Measurements from ENCODE around the gene SRGAP2C. TPM values are rescaled to one million over a fixed set of nuclear protein-coding genes. Genes with fewer than 3 reads are reported as not detected.
"Not testable (repeated sequence)": the region's sequence is repeated elsewhere in the genome, so short reads cannot be mapped to it uniquely, and the experiment has no call there.

SRGAP2C gene
- total RNA-seq, 3 donors from 2014 or later (not counting 1 experiment from before 2014, with no cell fraction given), result 12.0 to 24.0 (median 17.5) TPM

- H3K27me3 Mint-ChIP-seq (ENCODE audit: low read depth in 2 of 2); H3K27ac ChIP-seq (ENCODE audit: low read length); intact Hi-C loops (cut with micrococcal nuclease); H3K4me3 Mint-ChIP-seq; H3K4me1 Mint-ChIP-seq; H3K4me1 ChIP-seq (ENCODE audit: control insufficient read depth, insufficient read depth, low read length); H3K27me3 ChIP-seq (ENCODE audit: control insufficient read depth, insufficient read depth, low read length); DNase-seq; H3K9me3 ChIP-seq (ENCODE audit: control insufficient read depth, insufficient read depth, low read length); H3K27ac Mint-ChIP-seq; H3K36me3 ChIP-seq (ENCODE audit: control insufficient read depth, insufficient read depth, low read length); H3K9me3 Mint-ChIP-seq; H3K4me3 ChIP-seq (ENCODE audit: low read length); ATAC-seq; H3K36me3 Mint-ChIP-seq: not testable (repeated sequence)
- WGBS (ENCODE audit: insufficient coverage), result no CpG with 5 or more reads among the region's 2 CpGs
These were observed 133.9 kb downstream of the SRGAP2C start for GRCh38 chr1:121318687-121319086.

GRCh38 chr1:121321660-121322059, 136.9 kb downstream of the SRGAP2C start:
- WGBS (ENCODE audit: insufficient coverage), result no CpG with 5 or more reads among the region's 1 CpG
- not testable (repeated sequence) for H3K36me3 Mint-ChIP-seq

GRCh38 chr1:121324726-121325125, 140.0 kb downstream of the SRGAP2C start:
- H3K4me1 ChIP-seq (ENCODE audit: control insufficient read depth, insufficient read depth, low read length); H3K27ac Mint-ChIP-seq; H3K4me3 ChIP-seq (ENCODE audit: low read length); H3K36me3 ChIP-seq (ENCODE audit: control insufficient read depth, insufficient read depth, low read length); H3K9me3 Mint-ChIP-seq; H3K27me3 ChIP-seq (ENCODE audit: control insufficient read depth, insufficient read depth, low read length); DNase-seq; H3K4me1 Mint-ChIP-seq; H3K27ac ChIP-seq (ENCODE audit: low read length); H3K27me3 Mint-ChIP-seq (ENCODE audit: low read depth in 2 of 2); ATAC-seq; H3K36me3 Mint-ChIP-seq; H3K9me3 ChIP-seq (ENCODE audit: control insufficient read depth, insufficient read depth, low read length); H3K4me3 Mint-ChIP-seq; intact Hi-C loops (cut with micrococcal nuclease): not testable (repeated sequence)

More at GRCh38 chr1:121321660-121322059, 136.9 kb downstream of the SRGAP2C start:
- H3K9me3 Mint-ChIP-seq; H3K4me3 ChIP-seq (ENCODE audit: low read length); H3K36me3 ChIP-seq (ENCODE audit: control insufficient read depth, insufficient read depth, low read length); H3K4me1 Mint-ChIP-seq; H3K27me3 ChIP-seq (ENCODE audit: control insufficient read depth, insufficient read depth, low read length); DNase-seq; H3K27ac Mint-ChIP-seq; ATAC-seq; H3K4me1 ChIP-seq (ENCODE audit: control insufficient read depth, insufficient read depth, low read length); H3K9me3 ChIP-seq (ENCODE audit: control insufficient read depth, insufficient read depth, low read length); intact Hi-C loops (cut with micrococcal nuclease); H3K4me3 Mint-ChIP-seq; H3K27ac ChIP-seq (ENCODE audit: low read length); H3K27me3 Mint-ChIP-seq (ENCODE audit: low read depth in 2 of 2): not testable (repeated sequence)

- H3K27ac ChIP-seq (ENCODE audit: low read length); intact Hi-C loops (cut with micrococcal nuclease); H3K36me3 ChIP-seq (ENCODE audit: control insufficient read depth, insufficient read depth, low read length); H3K4me1 Mint-ChIP-seq; H3K9me3 ChIP-seq (ENCODE audit: control insufficient read depth, insufficient read depth, low read length); H3K27ac Mint-ChIP-seq; H3K4me3 Mint-ChIP-seq; H3K36me3 Mint-ChIP-seq; H3K27me3 ChIP-seq (ENCODE audit: control insufficient read depth, insufficient read depth, low read length); DNase-seq; H3K27me3 Mint-ChIP-seq (ENCODE audit: low read depth in 2 of 2); ATAC-seq; H3K4me1 ChIP-seq (ENCODE audit: control insufficient read depth, insufficient read depth, low read length); H3K4me3 ChIP-seq (ENCODE audit: low read length); H3K9me3 Mint-ChIP-seq: not testable (repeated sequence)
These were observed 147.4 kb downstream of the SRGAP2C start for GRCh38 chr1:121332141-121332540.

DNA sequence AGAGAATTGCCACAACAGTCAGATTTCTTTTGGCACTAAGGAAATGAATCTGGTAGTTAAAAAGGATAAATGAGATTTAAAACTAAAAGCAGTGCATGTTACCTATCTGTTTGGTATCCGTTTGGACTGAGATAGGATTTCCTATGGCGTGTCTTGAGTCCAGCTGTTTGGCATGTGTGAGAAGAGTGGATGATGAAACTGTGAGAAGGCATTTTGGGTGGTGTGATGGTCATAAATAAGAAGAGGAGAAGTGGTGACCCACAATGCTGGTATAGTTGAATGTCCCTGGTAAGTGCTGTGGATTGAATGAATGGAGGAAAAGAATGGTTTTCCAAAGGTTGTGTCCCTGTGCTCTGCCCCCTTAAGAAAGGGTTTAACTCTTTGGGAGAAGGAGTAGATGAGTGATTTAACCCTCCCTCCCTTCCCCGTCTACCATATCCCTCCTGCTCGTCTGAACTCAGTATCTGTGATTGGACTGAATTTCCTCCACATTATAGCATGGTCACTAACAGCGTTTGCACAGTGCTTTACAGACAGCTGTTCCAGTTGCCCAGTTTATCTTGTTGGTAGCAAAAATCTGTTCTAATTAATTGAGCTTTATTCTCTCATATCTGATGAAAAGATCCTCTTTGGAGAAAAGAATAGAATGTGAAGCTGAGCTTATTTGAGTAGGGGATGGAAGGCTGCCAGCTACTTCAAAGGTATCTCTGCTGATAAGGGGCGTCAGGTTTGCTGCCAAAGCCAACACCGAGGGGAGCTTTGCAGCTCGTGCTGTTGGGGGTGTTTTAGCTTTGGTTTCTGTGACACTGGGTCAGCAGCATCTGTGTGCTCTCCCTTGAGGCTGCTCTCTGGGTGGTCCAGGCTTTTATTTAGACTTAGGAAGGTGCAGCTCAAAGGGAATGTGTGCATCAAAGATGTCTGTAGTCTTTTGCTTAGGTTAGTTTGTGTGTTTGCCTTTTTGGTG, 148.1 kb downstream of the SRGAP2C start:
- H3K36me3 Mint-ChIP-seq; H3K9me3 Mint-ChIP-seq; H3K27ac Mint-ChIP-seq; H3K27ac ChIP-seq (ENCODE audit: low read length); intact Hi-C loops (cut with micrococcal nuclease); H3K27me3 Mint-ChIP-seq (ENCODE audit: low read depth in 2 of 2); H3K27me3 ChIP-seq (ENCODE audit: control insufficient read depth, insufficient read depth, low read length); H3K4me3 Mint-ChIP-seq; H3K4me3 ChIP-seq (ENCODE audit: low read length); H3K4me1 ChIP-seq (ENCODE audit: control insufficient read depth, insufficient read depth, low read length); H3K36me3 ChIP-seq (ENCODE audit: control insufficient read depth, insufficient read depth, low read length); H3K4me1 Mint-ChIP-seq; H3K9me3 ChIP-seq (ENCODE audit: control insufficient read depth, insufficient read depth, low read length); ATAC-seq; DNase-seq: not testable (repeated sequence)
- WGBS (ENCODE audit: insufficient coverage), result no CpG with 5 or more reads among the region's 8 CpGs

DNA sequence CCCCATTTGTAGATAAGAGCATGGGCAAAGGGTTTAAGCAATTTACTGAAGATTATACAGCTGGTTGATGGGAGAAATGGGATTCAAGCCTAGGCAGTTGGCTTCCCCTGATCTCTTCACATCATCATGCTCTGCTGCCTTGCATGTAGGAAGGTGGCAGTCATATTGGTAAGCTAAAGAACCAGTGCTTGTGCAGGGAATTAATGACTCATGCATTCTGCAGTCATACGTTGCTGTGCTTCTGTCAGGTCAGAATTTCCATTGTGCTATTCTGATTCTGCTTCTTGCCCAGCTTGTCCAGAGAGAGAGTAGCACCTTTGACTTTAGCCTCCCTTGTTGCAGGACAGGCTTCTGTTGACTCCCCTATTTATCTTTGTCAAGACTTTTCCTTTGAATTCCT, 153.2 kb downstream of the SRGAP2C start:
- H3K4me1 ChIP-seq (ENCODE audit: control insufficient read depth, insufficient read depth, low read length); DNase-seq; H3K36me3 Mint-ChIP-seq; H3K27me3 Mint-ChIP-seq (ENCODE audit: low read depth in 2 of 2); H3K9me3 ChIP-seq (ENCODE audit: control insufficient read depth, insufficient read depth, low read length); H3K27ac ChIP-seq (ENCODE audit: low read length); intact Hi-C loops (cut with micrococcal nuclease); H3K27me3 ChIP-seq (ENCODE audit: control insufficient read depth, insufficient read depth, low read length); H3K4me3 ChIP-seq (ENCODE audit: low read length); H3K4me3 Mint-ChIP-seq; H3K4me1 Mint-ChIP-seq; H3K36me3 ChIP-seq (ENCODE audit: control insufficient read depth, insufficient read depth, low read length); H3K27ac Mint-ChIP-seq; H3K9me3 Mint-ChIP-seq: not testable (repeated sequence)
- no CpG with 5 or more reads among the region's 1 CpG for WGBS (ENCODE audit: insufficient coverage)
- ATAC-seq, result peak in 1 of 3 donors; percentile 44

DNA sequence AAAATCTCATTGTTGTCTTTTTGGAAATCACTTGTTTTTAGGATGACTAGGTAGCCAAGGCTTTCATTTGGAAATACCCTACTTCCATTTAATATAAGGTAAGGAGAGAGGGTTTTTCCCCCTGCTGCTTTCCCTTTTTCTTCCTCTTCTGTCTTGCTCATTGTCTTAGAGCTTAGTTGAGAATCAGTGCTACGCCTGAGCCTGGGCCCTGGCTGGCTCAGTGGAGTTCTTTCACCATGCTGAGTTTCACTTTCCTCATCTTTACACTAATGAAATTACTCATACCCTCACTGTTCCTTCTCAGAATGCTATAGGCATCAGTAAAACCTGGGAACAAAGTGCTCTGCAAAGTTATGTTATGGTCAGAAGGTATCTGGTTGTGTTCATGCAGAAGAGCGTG, 154.8 kb downstream of the SRGAP2C start:
- H3K36me3 ChIP-seq (ENCODE audit: control insufficient read depth, insufficient read depth, low read length); H3K36me3 Mint-ChIP-seq; H3K4me3 ChIP-seq (ENCODE audit: low read length); H3K4me3 Mint-ChIP-seq; H3K27me3 ChIP-seq (ENCODE audit: control insufficient read depth, insufficient read depth, low read length); ATAC-seq; H3K27ac ChIP-seq (ENCODE audit: low read length); intact Hi-C loops (cut with micrococcal nuclease); H3K4me1 ChIP-seq (ENCODE audit: control insufficient read depth, insufficient read depth, low read length); H3K4me1 Mint-ChIP-seq; H3K9me3 ChIP-seq (ENCODE audit: control insufficient read depth, insufficient read depth, low read length); H3K9me3 Mint-ChIP-seq; H3K27me3 Mint-ChIP-seq (ENCODE audit: low read depth in 2 of 2); DNase-seq; H3K27ac Mint-ChIP-seq: not testable (repeated sequence)
- no CpG with 5 or more reads among the region's 2 CpGs for WGBS (ENCODE audit: insufficient coverage)

- ATAC-seq; H3K4me1 ChIP-seq (ENCODE audit: control insufficient read depth, insufficient read depth, low read length); H3K36me3 ChIP-seq (ENCODE audit: control insufficient read depth, insufficient read depth, low read length); intact Hi-C loops (cut with micrococcal nuclease); DNase-seq; H3K27ac Mint-ChIP-seq; H3K9me3 ChIP-seq (ENCODE audit: control insufficient read depth, insufficient read depth, low read length); H3K27me3 ChIP-seq (ENCODE audit: control insufficient read depth, insufficient read depth, low read length); H3K36me3 Mint-ChIP-seq; H3K27me3 Mint-ChIP-seq (ENCODE audit: low read depth in 2 of 2); H3K9me3 Mint-ChIP-seq; H3K4me3 ChIP-seq (ENCODE audit: low read length); H3K4me1 Mint-ChIP-seq; H3K4me3 Mint-ChIP-seq; H3K27ac ChIP-seq (ENCODE audit: low read length): not testable (repeated sequence)
- no CpG with 5 or more reads among the region's 3 CpGs for WGBS (ENCODE audit: insufficient coverage)
These were observed 158.6 kb downstream of the SRGAP2C start for GRCh38 chr1:121343311-121343906.
